Smooth muscle cell (in vitro differentiated cells): ENCODE data around the gene GPR45. TPM values are rescaled to one million over a fixed set of nuclear protein-coding genes. Genes with fewer than 3 reads are reported as not detected.

Source experiments
- DNase-seq: peaks from one replicate; lab custom pipeline; 2025; ENCODE audit not compliant: unreplicated experiment; lab: John Stamatoyannopoulos, UW
- H2AFZ ChIP-seq: fragments of 200-600 bp; sonication (generic); 2 replicates; pipeline ENCODE4 v1.6.0; 2016; ENCODE audit warnings: antibody characterized with exemption, low read depth, mild to moderate bottlenecking
- H3F3A ChIP-seq: fragments of 200-600 bp; sonication (generic); 2 replicates; pipeline ENCODE4 v1.6.0; 2017; ENCODE audit warnings: antibody characterized with exemption, low read depth
- H3K27ac ChIP-seq: fragments of 200-600 bp; sonication (generic); 2 replicates; pipeline ENCODE4 v1.5.1; 2016; ENCODE audit warnings: low read depth, mild to moderate bottlenecking
- H3K27me3 ChIP-seq: fragments of 200-600 bp; sonication (generic); 2 replicates; pipeline ENCODE4 v1.6.1; 2016; ENCODE audit warnings: low read depth, mild to moderate bottlenecking
- H3K36me3 ChIP-seq: fragments of 200-600 bp; sonication (generic); 2 replicates; pipeline ENCODE4 v1.5.1; 2016; ENCODE audit warnings: low read depth
- H3K4me1 ChIP-seq: fragments of 200-600 bp; sonication (generic); 2 replicates; pipeline ENCODE4 v1.5.1; 2016; ENCODE audit warnings: low read depth
- H3K4me2 ChIP-seq: fragments of 200-600 bp; sonication (generic); 2 replicates; pipeline ENCODE4 v1.6.0; 2016; ENCODE audit warnings: mild to moderate bottlenecking
- H3K4me3 ChIP-seq: fragments of 200-600 bp; sonication (generic); 2 replicates; pipeline ENCODE4 v1.5.1; 2016; ENCODE audit warnings: mild to moderate bottlenecking
- H3K79me2 ChIP-seq: fragments of 200-600 bp; sonication (generic); 2 replicates; pipeline ENCODE4 v1.6.0; 2016; ENCODE audit warnings: low read depth, mild to moderate bottlenecking
- H3K9ac ChIP-seq: fragments of 200-600 bp; sonication (generic); 2 replicates; pipeline ENCODE4 v1.6.0; 2016; ENCODE audit warnings: low read depth
- H3K9me3 ChIP-seq: fragments of 200-600 bp; sonication (generic); replicated peaks from 2 replicates; pipeline ENCODE4 v1.5.1; 2016; ENCODE audit warnings: low read depth
- H4K20me1 ChIP-seq: fragments of 200-600 bp; sonication (generic); 2 replicates; pipeline ENCODE4 v1.6.0; 2016; ENCODE audit warnings: low read depth
- WGBS: methylation state at CpG from one replicate; pipeline ENCODE4 v1.1.7; 2016; ENCODE audit warnings: low lambda C conversion rate; 5-methylcytosine and 5-hydroxymethylcytosine counted together
- polyA plus RNA-seq: library from polyadenylated mRNA; unstranded; fragments of >200 nt; fragmentation: Nextera tagmentation; extraction: Ambion mirVana; gene quantifications from 2 replicates; pipeline ENCODE4 v1.2.1, GENCODE V29; 2016
- total RNA-seq: library from RNA; depleted of rRNA; stranded (reverse); fragments of >200 nt; gene quantifications from 2 replicates; pipeline ENCODE4 v1.2.3, GENCODE V29; 2014
- TF ChIP-seq, protein P1 (sequence below): fragments of 200-600 bp; sonication (generic); IDR thresholded peaks from 2 replicates; pipeline ENCODE4 v1.5.1; 2017; ENCODE audit warnings: borderline replicate concordance, mild to moderate bottlenecking, antibody characterized with exemption; ENCODE audit not compliant: insufficient read depth, poor library complexity, severe bottlenecking

GPR45 gene
- total and polyA plus RNA-seq, 2 experiments from 2014 or later, result not detected

DNA sequence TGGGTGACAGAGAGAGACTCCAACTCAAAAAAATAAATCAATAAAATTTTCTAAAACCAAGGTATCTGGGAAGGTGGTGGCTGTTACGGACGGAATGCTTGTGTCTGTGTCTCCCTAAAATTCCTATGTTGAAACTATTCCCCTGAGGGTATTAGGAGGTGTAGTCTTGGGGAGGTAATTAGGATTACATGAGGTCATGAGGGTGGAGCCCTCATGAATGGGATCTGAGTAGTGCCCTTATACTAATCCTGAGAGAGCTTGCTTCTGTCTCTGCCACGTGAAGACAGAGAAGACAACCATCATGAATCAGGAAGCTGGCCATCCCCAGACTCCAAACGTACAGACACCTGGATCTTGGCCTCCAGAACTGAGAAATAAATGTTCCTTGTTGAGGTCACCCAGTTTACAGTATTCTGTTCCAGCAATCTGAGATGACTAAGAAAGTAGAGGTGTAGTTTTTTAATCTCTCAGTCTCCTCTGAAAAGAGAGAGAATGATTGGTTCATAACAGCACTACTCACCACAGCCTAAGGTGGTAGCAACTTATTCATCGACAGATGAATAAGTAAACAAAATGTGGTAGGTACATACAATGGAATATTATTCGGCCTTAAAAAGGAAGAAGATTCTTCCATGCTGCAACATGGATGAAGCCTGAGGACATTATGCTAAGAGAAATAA, 49.6 kb downstream of the GPR45 start:
- no peaks in the 10 kb centered on the region for H3K27me3 ChIP-seq
- 86% methylated on average over 6 of the region's 6 CpGs for WGBS
- no peak overlapping the region for H3K27ac ChIP-seq

DNA sequence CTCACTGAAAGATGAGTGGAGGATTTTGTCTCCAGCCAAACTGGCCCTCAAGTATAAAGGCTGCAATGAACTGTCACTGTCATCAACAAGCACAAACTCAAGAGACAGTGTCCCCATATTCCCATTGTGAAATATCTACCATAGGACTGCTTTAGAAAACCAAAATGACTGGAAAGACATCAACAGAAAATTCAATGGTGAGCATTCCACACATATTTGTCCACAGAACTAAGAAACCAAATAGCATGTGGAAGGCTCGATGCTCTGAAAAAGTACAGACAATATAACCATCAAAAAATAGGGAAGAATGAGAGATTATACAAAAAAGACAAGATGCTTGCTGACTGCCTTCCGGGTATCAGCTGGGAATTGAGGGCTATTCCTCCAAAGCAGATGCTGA, 50.4 kb downstream of the GPR45 start:
- Histone ChIP-seq H3K9ac (no peak overlapping the region), H3K79me2 (no peaks in the 10 kb centered on the region), H4K20me1 (no peaks in the 10 kb centered on the region), H3K27me3 (no peaks in the 10 kb centered on the region), H3K36me3 (no peaks in the 10 kb centered on the region), H3K4me3 (no peak overlapping the region), H3K4me2 (no peak overlapping the region), H3K27ac (no peak overlapping the region), H3K4me1 (no peaks in the 10 kb centered on the region), H3F3A (no peaks in the 10 kb centered on the region), H3K9me3 (no peaks in the 10 kb centered on the region), H2AFZ (no peak overlapping the region)
- TF ChIP-seq, protein P1, sequence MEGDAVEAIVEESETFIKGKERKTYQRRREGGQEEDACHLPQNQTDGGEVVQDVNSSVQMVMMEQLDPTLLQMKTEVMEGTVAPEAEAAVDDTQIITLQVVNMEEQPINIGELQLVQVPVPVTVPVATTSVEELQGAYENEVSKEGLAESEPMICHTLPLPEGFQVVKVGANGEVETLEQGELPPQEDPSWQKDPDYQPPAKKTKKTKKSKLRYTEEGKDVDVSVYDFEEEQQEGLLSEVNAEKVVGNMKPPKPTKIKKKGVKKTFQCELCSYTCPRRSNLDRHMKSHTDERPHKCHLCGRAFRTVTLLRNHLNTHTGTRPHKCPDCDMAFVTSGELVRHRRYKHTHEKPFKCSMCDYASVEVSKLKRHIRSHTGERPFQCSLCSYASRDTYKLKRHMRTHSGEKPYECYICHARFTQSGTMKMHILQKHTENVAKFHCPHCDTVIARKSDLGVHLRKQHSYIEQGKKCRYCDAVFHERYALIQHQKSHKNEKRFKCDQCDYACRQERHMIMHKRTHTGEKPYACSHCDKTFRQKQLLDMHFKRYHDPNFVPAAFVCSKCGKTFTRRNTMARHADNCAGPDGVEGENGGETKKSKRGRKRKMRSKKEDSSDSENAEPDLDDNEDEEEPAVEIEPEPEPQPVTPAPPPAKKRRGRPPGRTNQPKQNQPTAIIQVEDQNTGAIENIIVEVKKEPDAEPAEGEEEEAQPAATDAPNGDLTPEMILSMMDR, result no peak
- no peak for DNase-seq
- 85% methylated on average over 2 of the region's 2 CpGs for WGBS

More for the DNA sequence above, 49.6 kb downstream of the GPR45 start:
- H2AFZ ChIP-seq, result no peak overlapping the region
- H3K4me3 ChIP-seq, result no peak overlapping the region
- no peaks in the 10 kb centered on the region for H4K20me1 ChIP-seq
- no peak for DNase-seq
- H3K4me2 ChIP-seq, result no peak overlapping the region
- no peaks in the 10 kb centered on the region for H3K4me1 ChIP-seq
- H3F3A ChIP-seq, result no peaks in the 10 kb centered on the region
- no peak overlapping the region for H3K9ac ChIP-seq
- TF ChIP-seq, protein P1, result no peak
- no peaks in the 10 kb centered on the region for H3K79me2 ChIP-seq
- no peaks in the 10 kb centered on the region for H3K9me3 ChIP-seq
- peaks cover 3% of the 10 kb centered on the region for H3K36me3 ChIP-seq

Other genes starting within 250 kb of the GPR45 start
- 26.2 and 31.4 TPM in 2 replicates for gene MRPS9, start 203.7 kb upstream of the GPR45 start, total RNA-seq
- 25.1 and 33.8 TPM in 2 replicates for gene MRPS9, start 203.7 kb upstream of the GPR45 start, polyA plus RNA-seq
- 10.5 and 11.8 TPM in 2 replicates for gene TGFBRAP1, start 88.0 kb downstream of the GPR45 start, total RNA-seq
- gene TGFBRAP1, start 88.0 kb downstream of the GPR45 start, polyA plus RNA-seq, result 8.9 and 14.5 TPM in 2 replicates
- 23.2 and 37.7 TPM in 2 replicates for gene C2orf49, start 95.8 kb downstream of the GPR45 start, total RNA-seq
- 17.9 and 18.8 TPM in 2 replicates for gene C2orf49, start 95.8 kb downstream of the GPR45 start, polyA plus RNA-seq
- 67.6 and 98.0 TPM in 2 replicates for gene FHL2, start 157.3 kb downstream of the GPR45 start, total RNA-seq
- 64.1 and 82.8 TPM in 2 replicates for gene FHL2, start 157.3 kb downstream of the GPR45 start, polyA plus RNA-seq